GM12865 (cell line): ENCODE measurements around the gene UNC79.
"Not testable (repeated sequence)": the region's sequence is repeated elsewhere in the genome, so short reads cannot be mapped to it uniquely, and the experiment has no call there.

ENCODE experiments used
- DNase-seq: peaks from one replicate; pipeline ENCODE4 v3.0.0; 2010; ENCODE audit warnings: low read depth
- H3K4me3 ChIP-seq: 2 replicates; pipeline ENCODE4 v1.5.1; 2011; ENCODE audit warnings: mild to moderate bottlenecking, low read depth, low read length, control low read depth
- CTCF ChIP-seq: IDR thresholded peaks from 2 replicates; pipeline ENCODE4 v1.5.1; 2011; ENCODE audit warnings: low read length, control low read depth, low read depth, inconsistent platforms; ENCODE audit not compliant: insufficient read depth; ENCODE audit errors: missing control alignments

The UNC79 gene

GRCh38 chr14:93462479-93462878, 31.7 kb downstream of the UNC79 start:
- TF ChIP-seq CTCF, result no peak
- no peak for DNase-seq
- H3K4me3 ChIP-seq, result no peak overlapping the region

- no peak overlapping the region for H3K4me3 ChIP-seq
- DNase-seq, result no peak
- no peak for TF ChIP-seq CTCF
Observed at GRCh38 chr14:93464271-93464670, 33.5 kb downstream of the UNC79 start.

- DNase-seq, result no peak
- no peak overlapping the region for H3K4me3 ChIP-seq
- TF ChIP-seq CTCF, result no peak
Observed at GRCh38 chr14:93475471-93475870, 44.7 kb downstream of the UNC79 start.

GRCh38 chr14:93476305-93476704, 45.6 kb downstream of the UNC79 start:
- DNase-seq, result no peak
- TF ChIP-seq CTCF, result no peak
- no peak overlapping the region for H3K4me3 ChIP-seq

- not testable (repeated sequence) for H3K4me3 ChIP-seq, DNase-seq
Observed at GRCh38 chr14:93479074-93479473, 48.3 kb downstream of the UNC79 start.

GRCh38 chr14:93480867-93481266, 50.1 kb downstream of the UNC79 start:
- DNase-seq, result no peak
- no peak for TF ChIP-seq CTCF
- H3K4me3 ChIP-seq, result no peak overlapping the region

- DNase-seq, result no peak
- no peak overlapping the region for H3K4me3 ChIP-seq
- TF ChIP-seq CTCF, result no peak
Observed at GRCh38 chr14:93481758-93482157, 51.0 kb downstream of the UNC79 start.

GRCh38 chr14:93490001-93490400, 59.3 kb downstream of the UNC79 start:
- DNase-seq, result no peak
- TF ChIP-seq CTCF, result no peak
- no peak overlapping the region for H3K4me3 ChIP-seq
